Muscle layer of duodenum (tissue), 2 donors: ENCODE results near the gene HSF4.
A peak's percentile ranks its signal among the peaks of the same experiment; 100 is the strongest.

Experiments
- H3K27ac ChIP-seq: one replicate; pipeline ENCODE4 v1.7.0; 2013; ENCODE audit warnings: mild to moderate bottlenecking, low read length
- H3K27me3 ChIP-seq: one replicate; pipeline ENCODE4 v1.7.0; 2013; ENCODE audit warnings: low read depth, mild to moderate bottlenecking, control low read depth, low read length
- H3K36me3 ChIP-seq, 2 donors: one replicate each; pipeline ENCODE4 v1.7.0; 2013; ENCODE audit warnings: low read length in 2 of 2, control low read depth in 1 of 2, mild to moderate bottlenecking in 1 of 2; ENCODE audit not compliant: insufficient read depth in 2 of 2, control insufficient read depth in 1 of 2
- H3K4me1 ChIP-seq, 2 donors: one replicate each; pipeline ENCODE4 v1.7.0; 2013; ENCODE audit warnings: low read length in 2 of 2, mild to moderate bottlenecking in 2 of 2, control low read depth in 1 of 2, moderate library complexity in 1 of 2; ENCODE audit not compliant: insufficient read depth in 2 of 2, control insufficient read depth in 1 of 2
- H3K4me3 ChIP-seq, 2 donors: one replicate each; pipeline ENCODE4 v1.7.0; 2013; ENCODE audit warnings: low read length in 2 of 2, low read depth in 1 of 2, mild to moderate bottlenecking in 1 of 2
- H3K9me3 ChIP-seq, 2 donors: one replicate each; pipeline ENCODE4 v1.7.0; 2013; ENCODE audit warnings: low read length in 2 of 2, control low read depth in 1 of 2, mild to moderate bottlenecking in 1 of 2; ENCODE audit not compliant: control insufficient read depth in 1 of 2
- donor health status: healthy.

HSF4 gene

GRCh38 chr16:67141391-67141790, 23.2 kb upstream of the HSF4 start:
- Histone ChIP-seq H3K27ac (no peak overlapping the region), H3K9me3 (no peaks in the 10 kb centered on the region), H3K27me3 (no peaks in the 10 kb centered on the region), H3K4me3 (no peak overlapping the region), H3K4me1 (no peaks in the 10 kb centered on the region), H3K36me3 (peaks cover 70 to 91% of the 10 kb centered on the region in 2 donors)

DNA sequence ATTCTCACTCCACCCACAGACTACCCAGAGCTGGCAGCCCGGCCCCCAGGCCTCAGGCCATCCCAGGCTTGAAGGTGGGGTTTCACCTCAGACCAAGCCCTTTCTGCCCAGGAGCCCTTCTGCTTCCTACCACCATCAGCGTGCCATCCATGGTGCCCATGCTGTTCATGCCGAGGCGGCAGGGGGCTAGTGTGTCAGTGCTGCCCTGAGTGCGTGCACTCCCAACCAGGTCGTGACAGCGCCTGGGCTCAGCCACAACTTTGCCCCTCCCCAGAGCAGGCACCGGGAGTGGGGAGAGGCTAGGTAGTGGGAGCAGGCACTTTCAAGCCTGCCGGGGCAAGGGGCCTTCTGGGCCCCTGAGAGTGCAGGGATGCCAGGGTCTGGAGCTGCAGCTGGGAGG, 22.2 kb upstream of the HSF4 start:
- H3K27me3 ChIP-seq, result no peaks in the 10 kb centered on the region
- no peaks in the 10 kb centered on the region for H3K9me3 ChIP-seq
- no peak overlapping the region for H3K27ac ChIP-seq
- no peak overlapping the region for H3K4me3 ChIP-seq
- H3K4me1 ChIP-seq, result no peaks in the 10 kb centered on the region
- H3K36me3 ChIP-seq, result peaks cover 78 to 91% of the 10 kb centered on the region in 2 donors

- no peaks in the 10 kb centered on the region for H3K9me3 ChIP-seq
- no peak overlapping the region for H3K4me3 ChIP-seq
- H3K27ac ChIP-seq, result no peak overlapping the region
- H3K36me3 ChIP-seq, result peaks cover 72 to 88% of the 10 kb centered on the region in 2 donors
- H3K27me3 ChIP-seq, result no peaks in the 10 kb centered on the region
- H3K4me1 ChIP-seq, result peaks cover 0 to 2% of the 10 kb centered on the region in 2 donors
These were observed 19.6 kb upstream of the HSF4 start for GRCh38 chr16:67144943-67145342.

GRCh38 chr16:67145746-67146145, 18.8 kb upstream of the HSF4 start:
- H3K36me3 ChIP-seq, result peaks cover 64 to 79% of the 10 kb centered on the region in 2 donors
- no peak overlapping the region for H3K27ac ChIP-seq
- peaks cover 0 to 10% of the 10 kb centered on the region in 2 donors for H3K4me1 ChIP-seq
- no peaks in the 10 kb centered on the region for H3K27me3 ChIP-seq
- no peak overlapping the region for H3K4me3 ChIP-seq
- no peaks in the 10 kb centered on the region for H3K9me3 ChIP-seq

- no peaks in the 10 kb centered on the region for H3K27me3 ChIP-seq
- H3K4me1 ChIP-seq, result peaks cover 0 to 17% of the 10 kb centered on the region in 2 donors
- no peak overlapping the region for H3K27ac ChIP-seq
- H3K36me3 ChIP-seq, result peaks cover 55 to 70% of the 10 kb centered on the region in 2 donors
- no peak overlapping the region for H3K4me3 ChIP-seq
- H3K9me3 ChIP-seq, result no peaks in the 10 kb centered on the region
These were observed 17.8 kb upstream of the HSF4 start for GRCh38 chr16:67146523-67147357.

- Histone ChIP-seq H3K4me1 (peaks cover 0 to 17% of the 10 kb centered on the region in 2 donors), H3K27me3 (no peaks in the 10 kb centered on the region), H3K9me3 (no peaks in the 10 kb centered on the region), H3K27ac (no peak overlapping the region), H3K36me3 (peaks cover 48 to 61% of the 10 kb centered on the region in 2 donors), H3K4me3 (no peak overlapping the region)
These were observed 17.0 kb upstream of the HSF4 start for GRCh38 chr16:67147437-67148140.

DNA sequence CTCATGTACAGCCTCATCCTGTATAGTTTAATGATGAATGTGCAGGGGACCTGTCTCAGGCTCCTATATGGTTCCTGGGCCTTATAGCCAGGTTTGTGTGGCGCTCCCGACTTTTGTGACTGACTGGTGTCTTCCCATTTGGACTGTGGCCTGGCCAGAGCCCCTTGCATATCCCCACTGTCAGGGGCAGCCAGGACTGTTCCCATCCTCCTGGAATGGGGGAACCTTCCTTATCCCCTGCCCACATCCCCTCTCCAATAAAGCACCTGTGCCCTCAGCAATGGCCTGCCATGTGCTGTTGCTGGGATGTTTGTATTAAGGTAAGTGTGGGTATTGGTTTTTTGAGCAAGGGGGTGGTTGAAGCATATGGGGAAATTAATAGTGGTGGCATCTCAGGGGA, 16.3 kb upstream of the HSF4 start:
- Histone ChIP-seq H3K4me3 (no peak overlapping the region), H3K27ac (no peak overlapping the region), H3K36me3 (peaks cover 44 to 56% of the 10 kb centered on the region in 2 donors), H3K4me1 (peaks cover 0 to 17% of the 10 kb centered on the region in 2 donors), H3K9me3 (no peaks in the 10 kb centered on the region), H3K27me3 (no peaks in the 10 kb centered on the region)

DNA sequence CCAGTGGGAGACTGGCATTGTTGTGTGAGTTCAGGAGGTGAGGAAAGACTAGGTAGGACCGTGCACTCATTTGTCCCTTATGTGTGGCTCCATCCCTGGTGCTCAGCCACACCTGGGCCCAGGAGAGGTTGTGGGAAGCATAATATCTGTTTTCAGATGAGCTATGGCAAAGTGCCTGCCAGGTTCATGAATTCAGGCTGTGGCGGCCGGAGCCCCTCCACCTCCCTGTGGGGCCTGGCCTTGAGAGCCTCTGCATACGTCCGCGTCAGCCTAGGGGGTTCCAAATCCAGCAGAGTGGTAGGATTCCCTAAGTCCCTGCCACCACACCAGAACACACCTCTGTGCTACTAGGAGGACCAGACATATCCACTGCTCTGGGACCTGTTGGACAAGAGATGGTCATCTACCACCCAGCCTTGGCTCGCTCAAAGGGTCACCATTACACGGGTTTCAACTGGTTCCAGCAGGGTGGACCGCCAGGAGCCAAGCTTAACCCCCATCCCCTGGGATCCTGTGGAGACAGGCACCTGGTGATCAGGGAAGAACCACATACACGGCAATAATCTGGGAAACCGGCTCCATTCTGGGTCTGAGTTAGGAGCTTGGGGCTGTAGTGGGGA, 15.8 kb upstream of the HSF4 start:
- Histone ChIP-seq H3K4me1 (peaks cover 0 to 17% of the 10 kb centered on the region in 2 donors), H3K36me3 (peaks cover 40 to 52% of the 10 kb centered on the region in 2 donors), H3K9me3 (no peaks in the 10 kb centered on the region), H3K27me3 (no peaks in the 10 kb centered on the region), H3K4me3 (no peak overlapping the region), H3K27ac (no peak overlapping the region)

DNA sequence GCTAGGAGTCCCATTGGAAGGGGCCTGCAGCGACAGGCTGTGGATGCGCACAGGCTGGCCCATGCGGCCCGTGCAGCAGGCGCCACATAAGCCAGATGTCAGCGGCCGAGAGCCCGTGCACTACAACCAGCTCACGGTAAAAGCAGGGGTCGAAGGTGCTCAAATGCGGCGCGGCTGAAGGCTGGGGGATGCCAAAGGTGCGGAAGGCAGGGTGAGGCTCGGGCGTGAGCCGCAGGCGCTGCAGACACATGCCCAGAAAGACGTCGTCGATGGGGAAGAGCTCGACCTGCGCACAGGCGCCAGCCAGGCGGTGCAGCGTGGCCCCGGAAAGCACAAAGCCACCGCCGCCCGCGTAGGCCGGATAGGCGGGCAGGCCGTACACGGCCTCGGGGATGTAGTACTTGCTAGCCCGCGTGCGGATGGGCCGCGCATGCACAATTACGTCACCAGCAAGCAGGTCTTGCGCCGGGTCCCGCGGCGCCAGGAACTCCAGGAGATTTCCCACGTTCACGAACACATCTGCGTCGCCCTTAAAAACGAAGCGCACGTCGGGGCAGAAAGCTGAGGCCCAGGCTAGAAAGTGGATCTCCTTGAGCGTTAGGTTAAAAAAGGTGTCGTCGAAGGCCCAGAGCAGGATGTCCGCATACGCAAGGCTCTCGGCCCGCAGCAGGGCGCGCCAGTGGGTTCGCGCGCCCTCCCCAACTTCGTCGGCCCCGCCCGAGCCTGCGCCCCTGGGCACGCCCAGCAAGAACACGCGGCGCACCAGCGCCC, 15.1 kb upstream of the HSF4 start:
- Histone ChIP-seq H3K4me3 (no peak overlapping the region), H3K9me3 (no peaks in the 10 kb centered on the region), H3K36me3 (peaks cover 34 to 46% of the 10 kb centered on the region in 2 donors), H3K27ac (no peak overlapping the region), H3K4me1 (peaks cover 0 to 18% of the 10 kb centered on the region in 2 donors), H3K27me3 (no peaks in the 10 kb centered on the region)

- H3K27me3 ChIP-seq, result no peaks in the 10 kb centered on the region
- H3K36me3 ChIP-seq, result peaks cover 26 to 38% of the 10 kb centered on the region in 2 donors
- H3K27ac ChIP-seq, result no peak overlapping the region
These were observed 14.3 kb upstream of the HSF4 start for GRCh38 chr16:67150047-67150832.

More at GRCh38 chr16:67150047-67150832, 14.3 kb upstream of the HSF4 start:
- no peaks in the 10 kb centered on the region for H3K9me3 ChIP-seq
- H3K4me3 ChIP-seq, result peak overlapping the region; percentile 61 to 82
- H3K4me1 ChIP-seq, result peaks cover 0 to 25% of the 10 kb centered on the region in 2 donors
